NCI-H345 (cell line): Measurements from ENCODE around the gene SLC38A1.
"Not testable (repeated sequence)": the region's sequence is repeated elsewhere in the genome, so short reads cannot be mapped to it uniquely, and the experiment has no call there.

ENCODE experiments used
- DNase-seq: peaks from one replicate; lab custom pipeline; 2025; lab: John Stamatoyannopoulos, UW

The SLC38A1 gene

GRCh38 chr12:46207644-46208043 is 61.2 kb downstream of the SLC38A1 start:
- DNase-seq = no peak

DNA sequence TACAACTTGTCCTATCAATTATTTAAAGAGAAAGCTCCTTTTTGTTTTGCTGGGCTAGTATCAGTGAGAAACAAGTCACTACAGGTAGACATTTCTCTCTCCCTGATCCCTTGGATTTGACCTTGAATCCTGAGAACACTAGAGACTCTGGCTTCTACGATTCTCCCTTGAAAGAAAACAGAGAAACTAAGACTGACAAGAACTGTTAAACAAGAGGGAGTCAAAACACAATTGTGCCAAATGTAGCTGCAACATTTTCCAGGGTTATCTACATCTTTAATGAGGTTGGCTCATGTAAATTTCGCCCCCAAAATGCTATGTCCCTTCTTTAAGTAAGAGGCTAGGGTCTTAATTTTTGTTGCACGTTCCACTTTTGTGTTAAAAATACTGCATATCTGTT is 62.4 kb downstream of the SLC38A1 start:
- DNase-seq = no peak

DNA sequence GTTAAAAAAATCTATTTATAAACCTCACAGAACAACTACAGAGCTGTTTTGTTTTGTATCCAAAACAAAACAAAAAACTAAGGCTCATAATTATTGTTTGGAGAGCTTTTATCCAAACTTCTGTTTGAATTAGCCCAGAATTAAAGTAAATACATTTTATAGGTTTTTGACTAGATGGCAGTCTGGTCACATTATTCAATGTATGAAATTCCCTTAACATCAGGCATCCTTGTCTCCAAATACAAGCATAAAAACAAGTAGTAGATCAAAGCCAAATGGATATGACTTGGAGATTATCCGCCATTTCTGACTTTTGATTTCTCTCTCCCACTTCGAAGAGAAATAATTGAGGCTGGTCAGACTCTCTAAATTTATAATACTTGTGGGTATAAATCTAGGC is 63.5 kb downstream of the SLC38A1 start:
- DNase-seq = no peak

GRCh38 chr12:46201284-46201789 is 67.5 kb downstream of the SLC38A1 start:
- DNase-seq = no peak

- DNase-seq = no peak
Observed at GRCh38 chr12:46200551-46200950, 68.3 kb downstream of the SLC38A1 start.

DNA sequence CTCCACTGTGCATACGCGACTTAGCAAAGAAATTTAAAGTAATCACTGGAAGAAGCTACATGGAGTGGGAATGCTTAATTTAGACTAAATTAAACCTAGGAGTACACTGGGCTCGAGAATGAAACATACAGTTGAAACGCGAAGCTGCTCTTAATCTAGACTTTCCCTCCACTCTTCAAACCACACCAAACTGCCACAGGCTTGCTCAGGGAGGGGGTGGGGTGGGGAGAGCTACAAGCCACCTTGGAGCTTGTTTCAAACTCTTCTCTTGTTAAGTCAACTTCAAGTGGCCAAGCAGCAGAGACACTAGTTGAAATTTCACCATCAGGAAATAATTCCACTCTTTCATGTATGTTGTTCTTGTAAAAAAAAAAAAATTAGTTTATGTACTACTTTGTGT is 69.9 kb downstream of the SLC38A1 start:
- no peak for DNase-seq

GRCh38 chr12:46197883-46198282 is 71.0 kb downstream of the SLC38A1 start:
- no peak for DNase-seq

DNA sequence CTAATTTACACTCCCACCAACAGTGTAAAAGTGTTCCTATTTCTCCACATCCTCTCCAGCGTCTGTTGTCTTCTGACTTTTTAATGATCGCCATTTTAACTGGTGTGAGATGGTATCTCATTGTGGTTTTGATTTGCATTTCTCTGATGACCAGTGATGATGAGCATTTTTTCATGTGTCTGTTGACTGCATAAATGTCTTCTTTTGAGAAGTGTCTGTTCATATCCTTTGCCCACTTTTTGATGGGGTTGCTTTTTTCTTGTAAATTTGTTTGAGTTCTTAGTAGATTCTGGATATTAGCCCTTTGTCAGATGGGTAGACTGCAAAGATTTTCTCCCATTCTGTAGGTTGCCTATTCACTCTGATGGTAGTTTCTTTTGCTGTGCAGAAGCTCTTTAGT is 78.3 kb downstream of the SLC38A1 start:
- DNase-seq = not testable (repeated sequence)

DNA sequence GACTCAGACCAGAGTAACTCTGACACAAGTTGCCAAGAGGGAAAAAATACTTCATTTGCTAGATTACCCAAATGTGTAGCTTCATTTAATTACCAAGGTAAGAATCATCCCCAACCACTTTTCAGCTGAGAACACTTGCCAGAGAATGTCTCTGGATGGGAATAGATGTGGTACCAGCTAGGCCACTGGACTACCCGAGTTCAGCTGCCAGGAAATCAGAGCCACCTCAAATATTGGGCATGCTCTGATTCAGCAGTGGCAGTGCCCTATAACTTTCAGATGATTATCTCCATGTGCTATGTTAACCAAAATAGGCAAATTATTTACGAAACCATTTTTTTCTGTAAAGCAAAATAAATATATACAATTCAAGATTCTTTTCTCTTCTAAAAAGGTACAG is 80.7 kb downstream of the SLC38A1 start:
- no peak for DNase-seq

DNA sequence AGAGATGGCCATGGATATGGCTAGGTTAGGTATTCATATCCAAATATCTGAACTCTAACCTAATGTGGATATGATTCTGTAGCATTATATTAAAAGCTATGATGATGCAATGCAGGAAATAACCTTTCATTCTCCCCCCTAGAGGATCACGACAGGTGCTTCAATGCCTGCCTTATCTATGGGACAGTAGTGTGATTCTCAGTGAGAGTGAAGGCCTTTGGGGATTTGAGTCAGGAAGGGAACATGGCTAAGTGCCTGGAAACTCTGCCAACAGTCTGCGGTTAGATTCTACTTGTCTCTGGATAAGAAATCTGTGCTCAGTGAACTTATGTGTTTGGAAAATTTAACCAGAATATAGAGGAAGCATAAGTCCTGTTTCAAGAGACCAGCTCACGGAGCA is 81.8 kb downstream of the SLC38A1 start:
- DNase-seq = no peak

- no peak for DNase-seq
Observed at GRCh38 chr12:46186088-46186487, 82.8 kb downstream of the SLC38A1 start.

GRCh38 chr12:46185686-46186085 is 83.2 kb downstream of the SLC38A1 start:
- no peak for DNase-seq

DNA sequence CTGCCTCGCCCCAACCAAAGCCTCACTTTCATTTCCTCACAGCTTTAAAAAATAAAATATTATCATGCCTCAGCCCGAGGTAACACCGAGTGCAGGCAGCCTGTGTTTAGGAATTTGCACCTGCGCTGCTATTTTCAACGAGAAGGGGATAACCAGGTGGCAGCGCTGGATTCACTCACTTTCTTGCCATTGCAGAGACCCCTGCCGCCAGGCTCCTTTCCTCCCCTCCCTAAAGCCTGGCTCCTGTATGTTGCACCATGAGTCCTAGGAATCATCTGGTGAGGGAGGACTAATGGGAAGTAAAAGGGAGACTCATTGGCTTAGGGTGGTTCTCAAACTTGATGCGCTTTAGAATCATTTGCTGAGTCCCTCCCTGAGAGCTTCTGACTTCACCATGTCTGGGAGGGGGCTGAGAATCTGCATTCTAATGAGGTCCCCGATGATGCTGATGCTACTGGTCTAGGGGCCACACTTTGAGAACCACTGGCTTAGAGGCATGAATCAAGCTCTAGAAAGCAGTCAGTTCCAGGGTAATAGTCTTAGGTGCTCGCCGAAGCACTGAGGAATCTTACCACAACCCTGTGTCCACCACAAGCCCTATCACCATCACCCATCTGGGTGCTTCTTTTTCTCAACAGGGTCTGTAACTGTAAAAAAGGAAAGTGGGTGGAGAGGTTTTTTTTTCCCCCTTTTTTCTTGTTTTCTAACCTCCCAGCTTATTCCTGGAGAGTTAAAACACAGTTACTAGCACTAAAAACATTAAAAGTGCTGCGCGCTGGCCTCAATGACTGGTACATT is 83.8 kb downstream of the SLC38A1 start:
- DNase-seq = no peak

DNA sequence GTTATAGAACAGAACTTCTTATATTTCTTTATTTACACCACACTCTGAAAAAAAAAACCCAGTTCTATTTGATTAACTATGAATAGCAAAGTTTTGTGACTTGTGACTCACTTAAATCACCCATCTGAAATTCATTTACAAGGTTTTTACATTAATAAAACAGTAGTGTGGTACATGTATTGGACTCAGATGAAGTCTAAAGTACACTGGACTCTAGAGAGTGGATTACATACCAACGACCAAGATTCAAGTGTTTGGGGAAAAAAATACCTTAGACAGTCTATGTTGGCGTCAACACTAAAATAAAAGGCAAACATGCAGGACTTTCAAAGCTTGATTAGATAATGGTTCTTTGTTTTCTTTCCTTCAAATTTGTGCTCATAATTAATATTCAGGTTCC is 85.7 kb downstream of the SLC38A1 start:
- DNase-seq = no peak

- DNase-seq = no peak
Observed at GRCh38 chr12:46181465-46181864, 87.4 kb downstream of the SLC38A1 start.

- DNase-seq = no peak
Observed at GRCh38 chr12:46179693-46180452, 89.0 kb downstream of the SLC38A1 start.

GRCh38 chr12:46177837-46178608 is 90.8 kb downstream of the SLC38A1 start:
- no peak for DNase-seq

DNA sequence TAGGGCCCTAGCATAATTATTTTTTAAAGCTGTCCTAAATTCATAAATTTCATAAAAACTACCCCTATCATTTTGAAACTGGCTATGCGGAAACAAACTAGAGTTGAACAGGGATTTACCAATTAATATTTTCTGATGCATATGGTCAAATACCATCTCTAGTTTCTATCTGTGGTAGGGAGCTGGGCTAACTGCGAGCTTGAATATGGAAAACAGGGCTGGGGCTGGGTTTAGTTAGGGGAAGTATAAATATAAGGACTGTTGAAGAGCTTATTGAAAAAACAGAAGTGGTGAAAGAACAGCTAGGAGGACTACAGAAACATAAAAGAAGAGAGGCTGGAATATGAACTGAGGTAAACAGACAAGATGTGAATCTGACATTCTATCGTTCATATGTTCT is 91.8 kb downstream of the SLC38A1 start:
- DNase-seq = no peak

DNA sequence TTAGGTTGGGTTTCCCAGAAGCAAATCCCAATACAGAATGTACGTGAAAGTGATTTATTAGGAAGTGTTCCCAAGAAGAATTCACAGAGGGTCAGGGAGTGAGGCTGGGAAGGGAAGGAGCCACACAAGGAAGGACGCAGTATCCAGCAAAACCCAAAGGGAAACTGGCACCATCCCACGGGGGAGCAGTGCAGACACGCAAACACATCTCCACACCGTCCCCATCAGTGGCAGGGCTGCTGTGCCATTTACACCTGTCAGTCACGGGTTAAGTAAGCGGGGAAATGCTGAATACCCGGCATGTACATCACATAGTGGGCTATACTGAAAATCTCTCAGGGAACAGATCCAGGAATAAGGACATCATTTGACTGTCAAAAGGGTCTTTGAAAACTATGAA is 93.9 kb downstream of the SLC38A1 start:
- no peak for DNase-seq

GRCh38 chr12:46174061-46174662 is 94.7 kb downstream of the SLC38A1 start:
- DNase-seq = no peak

GRCh38 chr12:46168426-46168825 is 100.4 kb downstream of the SLC38A1 start:
- no peak for DNase-seq

DNA sequence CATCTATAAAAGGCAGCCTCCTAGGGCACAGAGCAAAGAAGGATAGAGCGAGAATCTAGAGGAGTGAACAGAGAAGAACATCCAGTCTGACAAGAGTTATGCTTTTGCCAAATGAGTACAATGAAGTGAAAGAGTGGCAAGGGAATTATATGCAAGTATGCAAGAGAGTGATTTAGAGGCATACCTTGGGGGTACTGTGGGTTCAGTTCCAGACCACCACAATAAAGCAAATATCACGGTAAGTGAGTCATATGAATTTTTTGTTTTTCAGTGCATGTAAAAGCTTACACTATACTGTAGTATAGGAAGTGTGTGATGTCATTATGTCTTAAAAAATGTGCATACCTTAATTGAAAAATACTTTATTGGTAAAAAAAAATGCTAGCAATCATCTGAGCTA is 101.4 kb downstream of the SLC38A1 start:
- no peak for DNase-seq
